GM12891 (cell line): Measurements from ENCODE around the gene PFN4.

Experiments
- DNase-seq: peaks from one replicate; pipeline ENCODE4 v3.0.0; 2011; ENCODE audit warnings: low spot score; ENCODE audit not compliant: insufficient read length
- FAIRE-seq: peaks from 2 replicates; lab custom pipeline; 2011; peaks lifted over from hg19 to GRCh38; lab: Jason Lieb, UNC
- PAX5 ChIP-seq: IDR thresholded peaks from 2 replicates; pipeline ENCODE4 v1.6.1; 2011; ENCODE audit warnings: low read length, moderate library complexity, mild to moderate bottlenecking; ENCODE audit not compliant: insufficient read depth, severe bottlenecking
- POLR2A ChIP-seq: IDR thresholded peaks from 2 replicates; pipeline ENCODE4 v1.6.1; 2011; ENCODE audit warnings: low read depth, low read length, control low read depth
- POLR2AphosphoS5 ChIP-seq: IDR thresholded peaks from 2 replicates; pipeline ENCODE4 v1.6.1; 2011; ENCODE audit warnings: low read depth, low read length, control low read depth
- POU2F2 ChIP-seq: IDR thresholded peaks from 2 replicates; pipeline ENCODE4 v1.6.1; 2011; ENCODE audit warnings: low read depth, mild to moderate bottlenecking, control low read depth, low read length, moderate library complexity
- SPI1 ChIP-seq: IDR thresholded peaks from 2 replicates; pipeline ENCODE4 v1.6.1; 2011; ENCODE audit warnings: low read depth, low read length, control low read depth
- TAF1 ChIP-seq: IDR thresholded peaks from 2 replicates; pipeline ENCODE4 v1.6.1; 2011; ENCODE audit warnings: low read depth, low read length, control low read depth

The PFN4 gene

GRCh38 chr2:24065341-24065740, 57.8 kb downstream of the PFN4 start:
- TF ChIP-seq POLR2AphosphoS5 (no peak), POLR2A (no peak), TAF1 (no peak), PAX5 (no peak), POU2F2 (no peak), SPI1 (no peak)
- FAIRE-seq (no peak), DNase-seq (no peak)
